ENCODE measurements around the gene DAPP1. TPM values are rescaled to one million over a fixed set of nuclear protein-coding genes. Genes with fewer than 3 reads are reported as not detected.

Gene DAPP1
- total RNA-seq, 6 experiments from 2014 or later = 0.12 to 1.5 (median 0.73) TPM

DNA sequence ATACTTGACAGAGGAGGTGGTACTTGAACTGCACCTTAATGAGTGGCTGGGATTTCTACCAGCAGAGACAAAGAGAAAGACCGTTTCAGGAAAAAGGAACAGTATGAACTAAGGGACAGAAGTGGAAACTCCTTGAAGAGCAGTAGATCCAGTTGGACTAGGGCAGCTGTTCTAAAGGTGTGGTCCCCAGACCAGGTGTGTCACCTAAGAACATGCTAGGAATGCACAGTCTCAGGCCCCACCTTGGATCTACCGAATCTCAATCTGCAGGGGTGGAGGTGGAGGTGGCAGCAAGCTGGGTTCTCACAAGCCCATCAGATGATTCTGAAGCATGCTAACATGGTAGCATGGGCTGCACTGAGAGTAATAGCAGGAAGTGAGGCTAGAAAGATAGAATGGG lies 22.3 kb downstream of the DAPP1 start:
- intact Hi-C loops (cut with DNase I) = no loop called here
- DNase-seq (no peak), ATAC-seq (no peak)
- TF ChIP-seq POLR2A (IDR thresholded peaks at IDR 0.05) = no peak
- TF ChIP-seq, protein P1, sequence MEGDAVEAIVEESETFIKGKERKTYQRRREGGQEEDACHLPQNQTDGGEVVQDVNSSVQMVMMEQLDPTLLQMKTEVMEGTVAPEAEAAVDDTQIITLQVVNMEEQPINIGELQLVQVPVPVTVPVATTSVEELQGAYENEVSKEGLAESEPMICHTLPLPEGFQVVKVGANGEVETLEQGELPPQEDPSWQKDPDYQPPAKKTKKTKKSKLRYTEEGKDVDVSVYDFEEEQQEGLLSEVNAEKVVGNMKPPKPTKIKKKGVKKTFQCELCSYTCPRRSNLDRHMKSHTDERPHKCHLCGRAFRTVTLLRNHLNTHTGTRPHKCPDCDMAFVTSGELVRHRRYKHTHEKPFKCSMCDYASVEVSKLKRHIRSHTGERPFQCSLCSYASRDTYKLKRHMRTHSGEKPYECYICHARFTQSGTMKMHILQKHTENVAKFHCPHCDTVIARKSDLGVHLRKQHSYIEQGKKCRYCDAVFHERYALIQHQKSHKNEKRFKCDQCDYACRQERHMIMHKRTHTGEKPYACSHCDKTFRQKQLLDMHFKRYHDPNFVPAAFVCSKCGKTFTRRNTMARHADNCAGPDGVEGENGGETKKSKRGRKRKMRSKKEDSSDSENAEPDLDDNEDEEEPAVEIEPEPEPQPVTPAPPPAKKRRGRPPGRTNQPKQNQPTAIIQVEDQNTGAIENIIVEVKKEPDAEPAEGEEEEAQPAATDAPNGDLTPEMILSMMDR (IDR thresholded peaks at IDR 0.05) = no peak
- H3K4me3 ChIP-seq = no peak overlapping the region
- H3K36me3 ChIP-seq = no peaks in the 10 kb centered on the region
- H3K27ac ChIP-seq = no peak overlapping the region
- H3K27me3 ChIP-seq = no peaks in the 10 kb centered on the region
- H3K4me1 ChIP-seq = peaks cover 0 to 2% (median under 1%) of the 10 kb centered on the region in 4 donors
- no peaks in the 10 kb centered on the region for H3K9me3 ChIP-seq
- 76% methylated on average over 2 of the region's 2 CpGs for WGBS (ENCODE audit: insufficient coverage, low coverage, low lambda C conversion rate, missing lambda C conversion rate)

DNA sequence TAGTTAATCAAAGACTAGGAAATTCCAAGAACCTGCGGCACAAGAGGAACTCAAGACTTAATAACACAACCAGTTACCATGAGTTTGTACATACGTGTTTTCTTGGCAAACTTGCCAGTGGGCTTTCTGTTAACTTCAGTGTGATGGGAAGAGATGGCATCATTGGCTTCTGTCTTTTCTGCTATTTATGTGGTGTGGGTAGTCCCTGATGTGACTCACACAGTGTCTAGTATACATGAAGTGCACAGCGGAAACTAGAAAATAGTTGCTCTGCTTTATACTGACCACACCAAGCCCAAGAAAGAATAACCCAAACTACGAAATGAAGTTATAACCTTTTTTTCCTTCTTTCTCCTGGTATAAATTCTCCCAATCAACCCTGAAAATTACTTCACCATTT lies 24.5 kb downstream of the DAPP1 start:
- Histone ChIP-seq H3K36me3 (no peaks in the 10 kb centered on the region), H3K9me3 (no peaks in the 10 kb centered on the region), H3K27ac (no peak overlapping the region), H3K27me3 (no peaks in the 10 kb centered on the region), H3K4me1 (no peaks in the 10 kb centered on the region), H3K4me3 (no peak overlapping the region)
- intact Hi-C loops (cut with DNase I) = no loop called here
- no peak for ATAC-seq
- 77% methylated on average over 4 of the region's 4 CpGs for WGBS (ENCODE audit: insufficient coverage, low coverage, low lambda C conversion rate, missing lambda C conversion rate)
- no peak for DNase-seq
- TF ChIP-seq, protein P1 (IDR thresholded peaks at IDR 0.05) = no peak
- no peak for TF ChIP-seq POLR2A (IDR thresholded peaks at IDR 0.05)

DNA sequence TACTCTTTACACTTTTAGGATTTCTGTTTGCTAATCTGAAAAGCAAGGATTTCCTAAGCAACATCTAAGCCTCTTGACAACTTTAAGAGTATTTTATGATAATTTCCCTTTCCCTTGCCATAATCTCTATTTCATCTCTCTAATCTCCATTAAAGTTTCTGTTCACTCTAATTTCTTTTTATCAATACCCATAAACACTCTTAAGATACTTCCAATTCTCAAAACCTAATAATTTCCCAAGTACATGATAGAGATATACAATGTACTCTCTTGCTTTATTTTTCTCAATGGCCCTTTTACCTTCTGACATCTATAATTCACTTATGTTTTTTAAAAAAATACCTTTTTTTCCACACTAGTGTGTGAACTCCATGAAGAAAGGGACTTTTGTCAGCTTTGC lies 26.8 kb downstream of the DAPP1 start:
- Histone ChIP-seq H3K4me3 (no peak overlapping the region), H3K27me3 (no peaks in the 10 kb centered on the region), H3K9me3 (no peaks in the 10 kb centered on the region), H3K36me3 (no peaks in the 10 kb centered on the region), H3K4me1 (no peaks in the 10 kb centered on the region), H3K27ac (no peak overlapping the region)
- intact Hi-C loops (cut with DNase I) = no loop called here
- TF ChIP-seq, protein P1 (IDR thresholded peaks at IDR 0.05) = no peak
- TF ChIP-seq POLR2A (IDR thresholded peaks at IDR 0.05) = no peak
- ATAC-seq = no peak
- DNase-seq = no peak

DNA sequence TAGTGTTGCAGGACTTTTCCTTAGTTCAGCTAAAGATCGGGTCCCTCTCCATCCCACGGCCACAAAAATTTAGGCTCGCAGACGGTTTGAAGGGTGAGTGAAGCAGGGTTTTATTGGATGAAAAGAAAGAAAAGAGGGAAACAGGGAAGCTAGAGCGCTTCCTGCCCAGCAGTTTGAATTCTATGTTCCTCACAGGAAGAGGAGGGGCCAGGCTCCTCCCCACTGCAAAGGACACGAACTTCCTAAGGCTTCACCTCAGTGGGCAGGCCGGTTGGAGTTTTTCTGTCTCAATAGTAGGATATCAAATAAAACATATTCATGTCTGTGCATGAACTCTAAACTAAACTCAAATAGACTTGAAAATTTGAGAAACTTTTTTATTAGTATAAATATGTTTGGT lies 27.4 kb downstream of the DAPP1 start:
- no peak for ATAC-seq
- 77% methylated on average over 7 of the region's 7 CpGs for WGBS (ENCODE audit: insufficient coverage, low coverage, low lambda C conversion rate, missing lambda C conversion rate)
- intact Hi-C loops (cut with DNase I) = no loop called here

More for the DNA sequence above, 27.4 kb downstream of the DAPP1 start:
- Histone ChIP-seq H3K27me3 (no peaks in the 10 kb centered on the region), H3K9me3 (no peaks in the 10 kb centered on the region), H3K36me3 (no peaks in the 10 kb centered on the region), H3K27ac (no peak overlapping the region), H3K4me1 (no peaks in the 10 kb centered on the region), H3K4me3 (no peak overlapping the region)
- no peak for DNase-seq
- TF ChIP-seq POLR2A (IDR thresholded peaks at IDR 0.05) = no peak
- TF ChIP-seq, protein P1 (IDR thresholded peaks at IDR 0.05) = no peak

Data from right lobe of liver (tissue), 6 donors.